WTC11 (cell line): ENCODE data around the gene VTN. TPM values are rescaled to one million over a fixed set of nuclear protein-coding genes. Genes with fewer than 3 reads are reported as not detected.

ENCODE experiments used
- ATAC-seq: fragments of 200-7000 bp; cut with Tn5 transposase; 2 replicates; pipeline ENCODE4 v1.10.0; 2021; ENCODE audit warnings: mild to moderate bottlenecking, moderate library complexity
- CTCF ChIA-PET: fragments of 300-600 bp; sonication (Branson Sonifier 250); formaldehyde crosslinking; loops from one replicate; lab custom pipeline; 2021; ENCODE audit warnings: antibody characterized with exemption; lab: Charles Lee
- POLR2A ChIA-PET: fragments of 350-600 bp; sonication (Branson Sonifier 250); formaldehyde crosslinking; loops from one replicate; lab custom pipeline; 2021; ENCODE audit warnings: antibody characterized with exemption; lab: Charles Lee
- DNase-seq: peaks from one replicate; pipeline ENCODE4 v3.0.0; 2021; ENCODE audit warnings: low spot score
- H3K27ac Mint-ChIP-seq: 2 replicates; pipeline ENCODE4 v1.8.0; 2021; ENCODE audit warnings: mixed read lengths
- H3K27me3 Mint-ChIP-seq: 2 replicates; pipeline ENCODE4 v1.8.0; 2021; ENCODE audit warnings: low read depth, mild to moderate bottlenecking, moderate library complexity, mixed read lengths
- H3K36me3 Mint-ChIP-seq: 2 replicates; pipeline ENCODE4 v1.8.0; 2021; ENCODE audit warnings: mixed read lengths
- H3K4me1 Mint-ChIP-seq: 2 replicates; pipeline ENCODE4 v1.8.0; 2022; ENCODE audit warnings: mixed read lengths
- H3K4me3 Mint-ChIP-seq: 2 replicates; pipeline ENCODE4 v1.8.0; 2021; ENCODE audit warnings: mild to moderate bottlenecking, moderate library complexity, mixed read lengths
- H3K9me3 Mint-ChIP-seq: 2 replicates; pipeline ENCODE4 v1.8.0; 2021; ENCODE audit warnings: mixed read lengths
- CBFB ChIP-seq: sonication (generic); formaldehyde crosslinking; IDR thresholded peaks from 2 replicates; pipeline ENCODE4 v1.8.1; 2022; ENCODE audit warnings: mild to moderate bottlenecking, low read depth, missing genetic modification reagents
- CREM ChIP-seq: sonication (generic); formaldehyde crosslinking; IDR thresholded peaks from 2 replicates; pipeline ENCODE4 v1.8.1; 2022; ENCODE audit warnings: mild to moderate bottlenecking, missing genetic modification reagents, moderate library complexity
- ELF4 ChIP-seq: sonication (generic); formaldehyde crosslinking; IDR thresholded peaks from 2 replicates; pipeline ENCODE4 v1.8.1; 2022; ENCODE audit warnings: low read depth, mild to moderate bottlenecking, moderate library complexity, missing genetic modification reagents
- ESRRA ChIP-seq: sonication (generic); formaldehyde crosslinking; IDR thresholded peaks from 2 replicates; pipeline ENCODE4 v1.8.1; 2022; ENCODE audit warnings: mild to moderate bottlenecking, missing genetic modification reagents, borderline replicate concordance
- ETV6 ChIP-seq: sonication (generic); formaldehyde crosslinking; IDR thresholded peaks from 2 replicates; pipeline ENCODE4 v1.8.1; 2022; ENCODE audit warnings: mild to moderate bottlenecking, missing genetic modification reagents
- GRHL2 ChIP-seq: fragments of 250-450 bp; sonication (Bioruptor Pico); IDR thresholded peaks from 2 replicates; pipeline ENCODE4 v1.8.0; 2022; ENCODE audit warnings: mild to moderate bottlenecking, moderate library complexity; ENCODE audit not compliant: insufficient replicate concordance, severe bottlenecking
- HMGA2 ChIP-seq: fragments of 250-450 bp; sonication (Bioruptor Pico); IDR thresholded peaks from 2 replicates; pipeline ENCODE4 v1.4.0; 2021; ENCODE audit warnings: mild to moderate bottlenecking, moderate library complexity
- JUN ChIP-seq: sonication (generic); formaldehyde crosslinking; IDR thresholded peaks from 2 replicates; pipeline ENCODE4 v1.8.0; 2023; ENCODE audit warnings: mild to moderate bottlenecking, missing genetic modification reagents
- MXD4 ChIP-seq: fragments of 250-450 bp; sonication (Bioruptor Pico); IDR thresholded peaks from 2 replicates; pipeline ENCODE4 v1.8.0; 2021; ENCODE audit warnings: mild to moderate bottlenecking, moderate library complexity, borderline replicate concordance
- PREB ChIP-seq: sonication (generic); formaldehyde crosslinking; IDR thresholded peaks from 2 replicates; pipeline ENCODE4 v1.8.1; 2022; ENCODE audit warnings: mild to moderate bottlenecking, missing genetic modification reagents, moderate library complexity, borderline replicate concordance
- TP53 ChIP-seq: sonication (generic); formaldehyde crosslinking; IDR thresholded peaks from 2 replicates; pipeline ENCODE4 v1.8.1; 2023; ENCODE audit warnings: mild to moderate bottlenecking, missing genetic modification reagents
- ZBTB21 ChIP-seq: sonication (generic); formaldehyde crosslinking; IDR thresholded peaks from 2 replicates; pipeline ENCODE4 v1.8.1; 2023; ENCODE audit warnings: mild to moderate bottlenecking, missing genetic modification reagents, borderline replicate concordance
- ZNF138 ChIP-seq: sonication (generic); formaldehyde crosslinking; conservative IDR thresholded peaks from 2 replicates; pipeline ENCODE4 v1.8.1; 2022; ENCODE audit warnings: mild to moderate bottlenecking, moderate library complexity, missing genetic modification reagents
- ZNF512 ChIP-seq: sonication (generic); formaldehyde crosslinking; IDR thresholded peaks from 2 replicates; pipeline ENCODE4 v1.8.1; 2022; ENCODE audit warnings: missing genetic modification reagents, borderline replicate concordance
- total RNA-seq: library from RNA; stranded (reverse); gene quantifications from 3 replicates; pipeline ENCODE4 v1.2.3, GENCODE V29; 2021
- TF ChIP-seq, protein P1 (sequence below): sonication (generic); formaldehyde crosslinking; IDR thresholded peaks from 2 replicates; pipeline ENCODE4 v1.8.1; 2023; ENCODE audit warnings: mild to moderate bottlenecking, missing genetic modification reagents, borderline replicate concordance
- TF ChIP-seq, protein P2 (sequence below): sonication (generic); formaldehyde crosslinking; IDR thresholded peaks from 2 replicates; pipeline ENCODE4 v1.8.1; 2023; ENCODE audit warnings: mild to moderate bottlenecking, missing genetic modification reagents
- TF ChIP-seq, protein P3 (sequence below): sonication (generic); formaldehyde crosslinking; IDR thresholded peaks from 2 replicates; pipeline ENCODE4 v1.8.0; 2023; ENCODE audit warnings: mild to moderate bottlenecking, missing genetic modification reagents

Gene VTN
- total RNA-seq, 1 experiment from 2014 or later = 1.6 TPM

- Mint-ChIP-seq H3K36me3 (peaks cover 35% of the 10 kb centered on the region), H3K4me3 (no peak overlapping the region), H3K9me3 (no peaks in the 10 kb centered on the region), H3K27ac (no peak overlapping the region), H3K27me3 (no peaks in the 10 kb centered on the region), H3K4me1 (peaks cover 6% of the 10 kb centered on the region; the same call in 1 of the 2 replicates)
- ChIA-PET POLR2A (interaction anchor here (0.5 kb wide), 1 partner anchor 57 kb away, joined by 4 read pairs; no protein-coding TSS in a partner anchor), CTCF (no interaction called here)
- ATAC-seq = no peak
- no peak for DNase-seq
- TF ChIP-seq HMGA2 (no peak), ZNF138 (CRISPR knock-in tag) (no peak), ESRRA (CRISPR knock-in tag) (no peak), ETV6 (CRISPR knock-in tag) (no peak), PREB (CRISPR knock-in tag) (no peak), MXD4 (CRISPR knock-in tag) (no peak), GRHL2 (CRISPR knock-in tag) (no peak), CBFB (no peak), TP53 (CRISPR knock-in tag) (no peak), CREM (CRISPR knock-in tag) (no peak), ELF4 (CRISPR knock-in tag) (no peak)
- TF ChIP-seq, protein P1, sequence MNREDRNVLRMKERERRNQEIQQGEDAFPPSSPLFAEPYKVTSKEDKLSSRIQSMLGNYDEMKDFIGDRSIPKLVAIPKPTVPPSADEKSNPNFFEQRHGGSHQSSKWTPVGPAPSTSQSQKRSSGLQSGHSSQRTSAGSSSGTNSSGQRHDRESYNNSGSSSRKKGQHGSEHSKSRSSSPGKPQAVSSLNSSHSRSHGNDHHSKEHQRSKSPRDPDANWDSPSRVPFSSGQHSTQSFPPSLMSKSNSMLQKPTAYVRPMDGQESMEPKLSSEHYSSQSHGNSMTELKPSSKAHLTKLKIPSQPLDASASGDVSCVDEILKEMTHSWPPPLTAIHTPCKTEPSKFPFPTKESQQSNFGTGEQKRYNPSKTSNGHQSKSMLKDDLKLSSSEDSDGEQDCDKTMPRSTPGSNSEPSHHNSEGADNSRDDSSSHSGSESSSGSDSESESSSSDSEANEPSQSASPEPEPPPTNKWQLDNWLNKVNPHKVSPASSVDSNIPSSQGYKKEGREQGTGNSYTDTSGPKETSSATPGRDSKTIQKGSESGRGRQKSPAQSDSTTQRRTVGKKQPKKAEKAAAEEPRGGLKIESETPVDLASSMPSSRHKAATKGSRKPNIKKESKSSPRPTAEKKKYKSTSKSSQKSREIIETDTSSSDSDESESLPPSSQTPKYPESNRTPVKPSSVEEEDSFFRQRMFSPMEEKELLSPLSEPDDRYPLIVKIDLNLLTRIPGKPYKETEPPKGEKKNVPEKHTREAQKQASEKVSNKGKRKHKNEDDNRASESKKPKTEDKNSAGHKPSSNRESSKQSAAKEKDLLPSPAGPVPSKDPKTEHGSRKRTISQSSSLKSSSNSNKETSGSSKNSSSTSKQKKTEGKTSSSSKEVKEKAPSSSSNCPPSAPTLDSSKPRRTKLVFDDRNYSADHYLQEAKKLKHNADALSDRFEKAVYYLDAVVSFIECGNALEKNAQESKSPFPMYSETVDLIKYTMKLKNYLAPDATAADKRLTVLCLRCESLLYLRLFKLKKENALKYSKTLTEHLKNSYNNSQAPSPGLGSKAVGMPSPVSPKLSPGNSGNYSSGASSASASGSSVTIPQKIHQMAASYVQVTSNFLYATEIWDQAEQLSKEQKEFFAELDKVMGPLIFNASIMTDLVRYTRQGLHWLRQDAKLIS = no peak
- TF ChIP-seq, protein P2, sequence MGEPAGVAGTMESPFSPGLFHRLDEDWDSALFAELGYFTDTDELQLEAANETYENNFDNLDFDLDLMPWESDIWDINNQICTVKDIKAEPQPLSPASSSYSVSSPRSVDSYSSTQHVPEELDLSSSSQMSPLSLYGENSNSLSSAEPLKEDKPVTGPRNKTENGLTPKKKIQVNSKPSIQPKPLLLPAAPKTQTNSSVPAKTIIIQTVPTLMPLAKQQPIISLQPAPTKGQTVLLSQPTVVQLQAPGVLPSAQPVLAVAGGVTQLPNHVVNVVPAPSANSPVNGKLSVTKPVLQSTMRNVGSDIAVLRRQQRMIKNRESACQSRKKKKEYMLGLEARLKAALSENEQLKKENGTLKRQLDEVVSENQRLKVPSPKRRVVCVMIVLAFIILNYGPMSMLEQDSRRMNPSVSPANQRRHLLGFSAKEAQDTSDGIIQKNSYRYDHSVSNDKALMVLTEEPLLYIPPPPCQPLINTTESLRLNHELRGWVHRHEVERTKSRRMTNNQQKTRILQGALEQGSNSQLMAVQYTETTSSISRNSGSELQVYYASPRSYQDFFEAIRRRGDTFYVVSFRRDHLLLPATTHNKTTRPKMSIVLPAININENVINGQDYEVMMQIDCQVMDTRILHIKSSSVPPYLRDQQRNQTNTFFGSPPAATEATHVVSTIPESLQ (CRISPR knock-in tag) = no peak
Observed at GRCh38 chr17:28342313-28342712, 27.8 kb downstream of the VTN start.

GRCh38 chr17:28341516-28341915 is 28.6 kb downstream of the VTN start:
- H3K27ac Mint-ChIP-seq = no peak overlapping the region
- POLR2A ChIA-PET = no interaction called here
- CTCF ChIA-PET = no interaction called here

More at GRCh38 chr17:28341516-28341915, 28.6 kb downstream of the VTN start:
- H3K4me1 Mint-ChIP-seq = peaks cover 12% of the 10 kb centered on the region
- peaks cover 28% of the 10 kb centered on the region for H3K36me3 Mint-ChIP-seq
- H3K9me3 Mint-ChIP-seq = no peaks in the 10 kb centered on the region
- DNase-seq (no peak), ATAC-seq (no peak)
- H3K27me3 Mint-ChIP-seq = no peaks in the 10 kb centered on the region
- TF ChIP-seq ZNF512 (CRISPR knock-in tag) (no peak), JUN (CRISPR knock-in tag) (no peak), ZBTB21 (no peak)
- TF ChIP-seq, protein P3, sequence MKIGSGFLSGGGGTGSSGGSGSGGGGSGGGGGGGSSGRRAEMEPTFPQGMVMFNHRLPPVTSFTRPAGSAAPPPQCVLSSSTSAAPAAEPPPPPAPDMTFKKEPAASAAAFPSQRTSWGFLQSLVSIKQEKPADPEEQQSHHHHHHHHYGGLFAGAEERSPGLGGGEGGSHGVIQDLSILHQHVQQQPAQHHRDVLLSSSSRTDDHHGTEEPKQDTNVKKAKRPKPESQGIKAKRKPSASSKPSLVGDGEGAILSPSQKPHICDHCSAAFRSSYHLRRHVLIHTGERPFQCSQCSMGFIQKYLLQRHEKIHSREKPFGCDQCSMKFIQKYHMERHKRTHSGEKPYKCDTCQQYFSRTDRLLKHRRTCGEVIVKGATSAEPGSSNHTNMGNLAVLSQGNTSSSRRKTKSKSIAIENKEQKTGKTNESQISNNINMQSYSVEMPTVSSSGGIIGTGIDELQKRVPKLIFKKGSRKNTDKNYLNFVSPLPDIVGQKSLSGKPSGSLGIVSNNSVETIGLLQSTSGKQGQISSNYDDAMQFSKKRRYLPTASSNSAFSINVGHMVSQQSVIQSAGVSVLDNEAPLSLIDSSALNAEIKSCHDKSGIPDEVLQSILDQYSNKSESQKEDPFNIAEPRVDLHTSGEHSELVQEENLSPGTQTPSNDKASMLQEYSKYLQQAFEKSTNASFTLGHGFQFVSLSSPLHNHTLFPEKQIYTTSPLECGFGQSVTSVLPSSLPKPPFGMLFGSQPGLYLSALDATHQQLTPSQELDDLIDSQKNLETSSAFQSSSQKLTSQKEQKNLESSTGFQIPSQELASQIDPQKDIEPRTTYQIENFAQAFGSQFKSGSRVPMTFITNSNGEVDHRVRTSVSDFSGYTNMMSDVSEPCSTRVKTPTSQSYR (CRISPR knock-in tag) = no peak
- H3K4me3 Mint-ChIP-seq = no peak overlapping the region
